ENCODE results near the gene FAM83F.

FAM83F gene

GRCh38 chr22:40028098-40028425, 33.3 kb downstream of the FAM83F start:
- Histone ChIP-seq H2AFZ (ENCODE audit: low read length, unreplicated experiment) (no peak overlapping the region), H3K27ac (ENCODE audit: low read depth, low read length) (no peak overlapping the region), H3K79me2 (ENCODE audit: control insufficient read depth, insufficient read depth, low read length, unreplicated experiment) (no peaks in the 10 kb centered on the region), H3K4me1 (ENCODE audit: control insufficient read depth, insufficient read depth, low read length, unreplicated experiment) (peaks cover 9% of the 10 kb centered on the region), H3K36me3 (ENCODE audit: insufficient read depth, low read length) (no peaks in the 10 kb centered on the region), H3K27me3 (ENCODE audit: insufficient read depth, low read length) (0 out of 2 replicates have a peak, but pooled peaks cover 4% of the 10 kb centered on the region), H3K4me3 (ENCODE audit: low read depth, low read length) (no peak overlapping the region)

DNA sequence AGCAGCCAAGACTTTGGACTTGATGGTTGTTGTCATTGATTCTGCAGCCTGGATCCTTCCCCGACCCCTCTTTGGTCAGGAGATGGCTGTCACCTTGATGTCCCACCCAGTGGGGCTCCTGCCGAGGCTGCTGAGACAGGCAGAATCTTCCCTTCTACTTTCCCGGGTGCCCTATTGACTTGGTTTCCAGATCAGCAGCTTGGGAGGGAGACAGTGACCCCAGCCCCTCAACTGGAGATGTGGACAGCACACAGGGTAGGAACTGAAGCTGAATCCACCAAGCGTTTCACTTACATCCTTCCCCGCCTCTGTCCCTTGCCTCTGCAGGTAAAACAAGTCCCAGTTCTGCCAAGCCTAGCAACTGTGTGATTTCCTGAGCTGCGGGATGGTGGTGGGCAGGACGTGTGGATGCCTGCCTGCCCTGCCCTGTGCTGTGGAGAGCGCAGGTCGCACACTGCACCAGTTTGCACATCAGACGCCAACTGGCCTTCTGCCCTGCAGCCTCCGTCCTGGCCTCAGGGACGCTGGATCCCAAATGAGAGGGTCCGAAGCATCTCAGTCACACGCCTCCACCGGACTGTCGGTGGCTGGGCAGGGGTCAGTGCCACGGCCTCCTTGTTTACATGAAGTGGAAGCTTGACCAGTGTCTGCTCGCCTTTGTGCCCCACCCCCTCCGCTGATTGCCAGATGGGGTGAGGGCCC, 34.6 kb downstream of the FAM83F start:
- H3K79me2 ChIP-seq (ENCODE audit: control insufficient read depth, insufficient read depth, low read length, unreplicated experiment), result no peaks in the 10 kb centered on the region
- peaks cover 9% of the 10 kb centered on the region for H3K4me1 ChIP-seq (ENCODE audit: control insufficient read depth, insufficient read depth, low read length, unreplicated experiment)
- no peak overlapping the region for H2AFZ ChIP-seq (ENCODE audit: low read length, unreplicated experiment)
- no peak overlapping the region for H3K4me3 ChIP-seq (ENCODE audit: low read depth, low read length)
- 0 out of 2 replicates have a peak, but pooled peaks cover 2% of the 10 kb centered on the region for H3K27me3 ChIP-seq (ENCODE audit: insufficient read depth, low read length)
- no peaks in the 10 kb centered on the region for H3K36me3 ChIP-seq (ENCODE audit: insufficient read depth, low read length)
- no peak overlapping the region for H3K27ac ChIP-seq (ENCODE audit: low read depth, low read length)

DNA sequence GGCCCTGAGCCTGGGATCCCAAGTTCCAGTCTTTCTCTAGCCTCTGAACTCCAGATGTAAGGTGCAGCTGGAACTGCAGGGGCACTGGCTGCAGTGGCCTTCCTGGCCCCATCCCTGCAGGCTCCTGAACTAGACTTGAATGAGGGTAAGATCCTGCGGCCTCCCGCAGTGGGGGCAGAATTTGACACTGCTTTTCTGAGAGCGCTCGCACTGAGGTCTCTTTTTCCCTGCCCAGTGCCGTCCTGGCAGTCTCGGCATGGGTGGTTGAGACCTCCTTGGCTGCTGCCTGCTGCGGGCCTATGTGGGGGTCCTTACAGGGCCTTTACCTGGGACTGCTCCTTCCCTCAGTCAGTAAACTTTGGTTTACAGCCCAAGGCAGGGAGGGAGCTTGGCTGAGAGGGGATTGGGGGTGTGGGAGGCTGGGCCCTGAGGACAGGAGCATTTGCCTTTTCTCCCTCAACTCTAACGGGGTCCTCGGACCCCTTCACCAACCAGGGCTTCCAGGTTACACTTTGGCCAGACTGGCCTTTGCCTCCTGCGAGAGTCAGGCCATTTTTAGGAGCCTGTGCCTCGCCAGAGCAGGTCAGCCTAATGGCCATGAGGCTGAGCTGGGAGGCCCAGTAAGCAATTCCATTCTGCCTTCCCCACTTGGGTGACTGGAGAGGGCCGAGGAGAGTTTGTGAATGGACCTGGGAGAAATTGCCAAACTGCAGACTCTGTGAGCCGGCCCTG, 35.4 kb downstream of the FAM83F start:
- Histone ChIP-seq H3K27ac (ENCODE audit: low read depth, low read length) (no peak overlapping the region), H3K4me1 (ENCODE audit: control insufficient read depth, insufficient read depth, low read length, unreplicated experiment) (peaks cover 9% of the 10 kb centered on the region), H3K27me3 (ENCODE audit: insufficient read depth, low read length) (no peaks in the 10 kb centered on the region), H3K79me2 (ENCODE audit: control insufficient read depth, insufficient read depth, low read length, unreplicated experiment) (no peaks in the 10 kb centered on the region), H3K36me3 (ENCODE audit: insufficient read depth, low read length) (no peaks in the 10 kb centered on the region), H3K4me3 (ENCODE audit: low read depth, low read length) (no peak overlapping the region), H2AFZ (ENCODE audit: low read length, unreplicated experiment) (no peak overlapping the region)

DNA sequence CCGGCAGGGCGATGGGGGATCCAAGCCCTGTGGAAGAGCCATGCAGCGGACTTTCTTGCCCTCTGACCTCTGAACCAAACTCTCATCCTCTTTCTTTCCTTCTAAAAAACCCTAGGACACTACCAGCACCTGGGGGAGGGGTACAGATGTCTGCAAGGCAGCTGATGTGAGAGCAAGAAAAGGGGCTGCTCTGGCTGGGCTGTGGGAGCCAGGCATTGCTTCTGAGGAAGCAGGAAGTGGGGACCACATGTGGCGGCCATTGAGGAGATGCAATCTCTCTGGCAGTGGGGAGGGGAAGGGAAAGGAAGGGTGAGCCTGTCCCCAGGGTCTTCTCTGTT, 36.0 kb downstream of the FAM83F start:
- Histone ChIP-seq H3K4me3 (ENCODE audit: low read depth, low read length) (no peak overlapping the region), H3K4me1 (ENCODE audit: control insufficient read depth, insufficient read depth, low read length, unreplicated experiment) (peaks cover 9% of the 10 kb centered on the region), H3K27ac (ENCODE audit: low read depth, low read length) (no peak overlapping the region), H2AFZ (ENCODE audit: low read length, unreplicated experiment) (no peak overlapping the region), H3K27me3 (ENCODE audit: insufficient read depth, low read length) (no peaks in the 10 kb centered on the region), H3K79me2 (ENCODE audit: control insufficient read depth, insufficient read depth, low read length, unreplicated experiment) (no peaks in the 10 kb centered on the region), H3K36me3 (ENCODE audit: insufficient read depth, low read length) (no peaks in the 10 kb centered on the region)

- H3K36me3 ChIP-seq (ENCODE audit: insufficient read depth, low read length), result no peaks in the 10 kb centered on the region
- H3K27ac ChIP-seq (ENCODE audit: low read depth, low read length), result no peak overlapping the region
- no peaks in the 10 kb centered on the region for H3K79me2 ChIP-seq (ENCODE audit: control insufficient read depth, insufficient read depth, low read length, unreplicated experiment)
- no peak overlapping the region for H2AFZ ChIP-seq (ENCODE audit: low read length, unreplicated experiment)
- no peak overlapping the region for H3K4me3 ChIP-seq (ENCODE audit: low read depth, low read length)
- H3K4me1 ChIP-seq (ENCODE audit: control insufficient read depth, insufficient read depth, low read length, unreplicated experiment), result peaks cover 9% of the 10 kb centered on the region
- no peaks in the 10 kb centered on the region for H3K27me3 ChIP-seq (ENCODE audit: insufficient read depth, low read length)
These were observed 37.2 kb downstream of the FAM83F start for GRCh38 chr22:40031766-40032470.

DNA sequence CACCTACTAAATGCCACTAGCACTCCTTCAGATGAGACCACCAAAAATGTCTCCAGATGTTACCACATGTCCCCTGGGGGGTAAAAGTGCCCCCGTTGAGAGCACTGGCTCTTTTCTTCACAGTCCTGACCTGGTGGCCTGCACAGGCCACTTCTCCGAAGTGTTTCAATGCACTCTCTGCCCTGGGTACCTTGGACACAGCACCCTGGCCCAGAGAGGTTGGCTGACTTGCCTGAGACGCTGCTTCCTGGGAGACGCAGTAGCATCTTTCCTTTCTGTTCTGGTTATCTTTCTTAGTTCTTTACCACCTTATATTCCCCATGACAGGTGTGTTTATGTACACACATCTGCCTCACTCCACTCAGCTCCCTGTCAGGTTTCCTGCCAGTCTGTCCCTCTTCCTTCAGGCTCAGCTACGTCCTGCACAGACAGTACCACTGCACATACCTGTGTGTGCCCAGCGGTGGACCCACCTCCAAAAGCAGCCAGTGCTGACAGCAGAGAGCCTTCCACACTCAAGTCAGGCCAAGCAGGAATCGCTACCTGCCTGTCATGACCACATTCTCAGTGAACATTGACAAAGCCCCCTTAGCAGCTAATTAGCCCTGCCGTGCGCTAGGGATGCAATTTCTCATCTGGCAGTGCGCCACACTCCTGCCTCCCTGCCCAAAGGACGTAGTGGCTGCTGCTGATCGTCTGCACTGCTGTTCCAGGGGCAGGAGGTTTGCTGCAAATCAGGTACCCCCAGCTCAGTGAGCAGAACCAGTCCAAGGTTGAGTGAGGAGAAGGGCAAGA, 39.0 kb downstream of the FAM83F start:
- Histone ChIP-seq H2AFZ (ENCODE audit: low read length, unreplicated experiment) (no peak overlapping the region), H3K27me3 (ENCODE audit: insufficient read depth, low read length) (peaks cover 4% of the 10 kb centered on the region; the same call in 1 of the 2 replicates), H3K27ac (ENCODE audit: low read depth, low read length) (no peak overlapping the region), H3K4me1 (ENCODE audit: control insufficient read depth, insufficient read depth, low read length, unreplicated experiment) (peaks cover 9% of the 10 kb centered on the region), H3K4me3 (ENCODE audit: low read depth, low read length) (no peak overlapping the region), H3K79me2 (ENCODE audit: control insufficient read depth, insufficient read depth, low read length, unreplicated experiment) (no peaks in the 10 kb centered on the region), H3K36me3 (ENCODE audit: insufficient read depth, low read length) (no peaks in the 10 kb centered on the region)

- no peaks in the 10 kb centered on the region for H3K36me3 ChIP-seq (ENCODE audit: insufficient read depth, low read length)
- peaks cover 6% of the 10 kb centered on the region; the same call in 1 of the 2 replicates for H3K27me3 ChIP-seq (ENCODE audit: insufficient read depth, low read length)
- no peak overlapping the region for H2AFZ ChIP-seq (ENCODE audit: low read length, unreplicated experiment)
- peaks cover 11% of the 10 kb centered on the region for H3K4me1 ChIP-seq (ENCODE audit: control insufficient read depth, insufficient read depth, low read length, unreplicated experiment)
- no peaks in the 10 kb centered on the region for H3K79me2 ChIP-seq (ENCODE audit: control insufficient read depth, insufficient read depth, low read length, unreplicated experiment)
- no peak overlapping the region for H3K4me3 ChIP-seq (ENCODE audit: low read depth, low read length)
- no peak overlapping the region for H3K27ac ChIP-seq (ENCODE audit: low read depth, low read length)
These were observed 40.6 kb downstream of the FAM83F start for GRCh38 chr22:40035351-40035750.

GRCh38 chr22:40036126-40036525, 41.4 kb downstream of the FAM83F start:
- peaks cover 18% of the 10 kb centered on the region for H3K4me1 ChIP-seq (ENCODE audit: control insufficient read depth, insufficient read depth, low read length, unreplicated experiment)
- no peaks in the 10 kb centered on the region for H3K36me3 ChIP-seq (ENCODE audit: insufficient read depth, low read length)
- peaks cover 6% of the 10 kb centered on the region; the same call in 1 of the 2 replicates for H3K27me3 ChIP-seq (ENCODE audit: insufficient read depth, low read length)
- H3K4me3 ChIP-seq (ENCODE audit: low read depth, low read length), result no peak overlapping the region
- H3K79me2 ChIP-seq (ENCODE audit: control insufficient read depth, insufficient read depth, low read length, unreplicated experiment), result no peaks in the 10 kb centered on the region
- no peak overlapping the region for H3K27ac ChIP-seq (ENCODE audit: low read depth, low read length)
- no peak overlapping the region for H2AFZ ChIP-seq (ENCODE audit: low read length, unreplicated experiment)

DNA sequence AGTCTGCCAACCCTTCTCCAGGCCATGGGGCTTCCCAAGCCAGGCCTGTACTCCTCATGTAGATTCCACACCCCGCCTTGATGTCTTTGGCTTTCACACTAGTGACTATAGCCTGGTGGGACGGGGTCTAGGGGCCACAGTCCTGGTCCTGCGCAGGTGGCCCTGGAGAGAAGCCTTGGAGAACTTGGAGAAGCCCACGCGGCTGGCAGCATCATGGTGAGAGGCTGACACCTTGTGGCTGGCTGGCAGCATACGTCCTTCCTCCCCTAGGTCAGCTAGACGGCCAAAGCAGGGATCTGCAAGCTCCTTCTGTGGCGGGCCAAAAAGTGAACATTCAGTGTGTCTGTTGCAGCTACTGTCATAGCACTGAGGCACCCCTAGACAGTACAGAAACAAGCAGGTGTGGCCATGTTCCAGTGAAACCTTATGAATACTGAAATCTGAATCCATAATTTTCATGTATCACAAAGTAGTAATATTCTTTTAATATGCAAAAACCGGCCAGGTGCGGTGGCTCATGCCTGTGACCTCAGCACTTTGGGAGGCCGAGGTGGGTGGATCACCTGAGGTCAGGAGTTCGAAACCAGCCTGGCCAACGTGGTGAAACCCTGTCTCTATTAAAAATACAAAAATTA, 42.0 kb downstream of the FAM83F start:
- Histone ChIP-seq H2AFZ (ENCODE audit: low read length, unreplicated experiment) (no peak overlapping the region), H3K27me3 (ENCODE audit: insufficient read depth, low read length) (peaks cover 6% of the 10 kb centered on the region; the same call in 1 of the 2 replicates), H3K36me3 (ENCODE audit: insufficient read depth, low read length) (no peaks in the 10 kb centered on the region), H3K4me1 (ENCODE audit: control insufficient read depth, insufficient read depth, low read length, unreplicated experiment) (peaks cover 18% of the 10 kb centered on the region), H3K27ac (ENCODE audit: low read depth, low read length) (no peak overlapping the region), H3K79me2 (ENCODE audit: control insufficient read depth, insufficient read depth, low read length, unreplicated experiment) (no peaks in the 10 kb centered on the region), H3K4me3 (ENCODE audit: low read depth, low read length) (no peak overlapping the region)

DNA sequence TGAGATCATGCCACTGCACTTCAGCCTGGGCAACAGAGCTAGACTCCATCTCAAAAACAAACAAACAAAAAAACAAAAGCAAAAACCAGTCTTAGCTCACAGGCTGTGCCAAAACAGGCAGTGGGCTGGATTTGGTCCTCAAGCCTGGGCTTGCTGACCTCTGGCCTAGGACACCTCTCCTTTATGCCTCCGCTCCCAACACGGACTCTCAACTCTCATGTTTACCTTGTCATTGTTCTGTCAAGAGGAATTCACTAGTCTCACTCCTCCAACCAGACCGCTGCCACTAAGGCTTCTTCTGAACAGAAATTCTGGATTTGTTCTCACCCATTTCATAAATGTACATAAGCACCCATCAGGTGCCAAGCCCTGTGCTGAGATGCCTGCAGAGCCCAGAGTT, 42.6 kb downstream of the FAM83F start:
- no peak overlapping the region for H2AFZ ChIP-seq (ENCODE audit: low read length, unreplicated experiment)
- H3K27ac ChIP-seq (ENCODE audit: low read depth, low read length), result no peak overlapping the region
- peaks cover 19% of the 10 kb centered on the region for H3K4me1 ChIP-seq (ENCODE audit: control insufficient read depth, insufficient read depth, low read length, unreplicated experiment)
- H3K27me3 ChIP-seq (ENCODE audit: insufficient read depth, low read length), result peaks cover 6% of the 10 kb centered on the region; the same call in 1 of the 2 replicates
- no peak overlapping the region for H3K4me3 ChIP-seq (ENCODE audit: low read depth, low read length)
- no peaks in the 10 kb centered on the region for H3K79me2 ChIP-seq (ENCODE audit: control insufficient read depth, insufficient read depth, low read length, unreplicated experiment)
- H3K36me3 ChIP-seq (ENCODE audit: insufficient read depth, low read length), result no peaks in the 10 kb centered on the region
